Measurements from ENCODE around the gene OR5M10.

DNA sequence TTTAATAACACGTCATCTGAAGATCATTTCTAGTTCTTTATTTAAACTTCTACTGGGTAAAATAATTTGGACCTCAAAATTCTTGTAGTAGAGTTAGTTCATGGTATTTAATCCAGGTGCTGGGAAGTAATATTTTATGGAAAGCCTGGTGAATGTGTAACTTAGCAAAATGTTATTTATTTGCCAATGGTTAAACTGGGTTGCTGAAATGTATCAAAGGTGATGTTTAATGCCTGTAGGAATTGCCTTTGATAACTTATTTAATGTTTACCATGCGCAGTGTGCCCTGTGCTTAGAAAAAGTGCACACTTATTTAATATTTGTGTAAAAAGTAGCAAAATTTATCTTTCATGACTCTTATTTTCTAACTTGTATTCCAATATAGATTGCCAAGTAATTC, 45.7 kb downstream of the OR5M10 start:
- TF ChIP-seq, protein P1, sequence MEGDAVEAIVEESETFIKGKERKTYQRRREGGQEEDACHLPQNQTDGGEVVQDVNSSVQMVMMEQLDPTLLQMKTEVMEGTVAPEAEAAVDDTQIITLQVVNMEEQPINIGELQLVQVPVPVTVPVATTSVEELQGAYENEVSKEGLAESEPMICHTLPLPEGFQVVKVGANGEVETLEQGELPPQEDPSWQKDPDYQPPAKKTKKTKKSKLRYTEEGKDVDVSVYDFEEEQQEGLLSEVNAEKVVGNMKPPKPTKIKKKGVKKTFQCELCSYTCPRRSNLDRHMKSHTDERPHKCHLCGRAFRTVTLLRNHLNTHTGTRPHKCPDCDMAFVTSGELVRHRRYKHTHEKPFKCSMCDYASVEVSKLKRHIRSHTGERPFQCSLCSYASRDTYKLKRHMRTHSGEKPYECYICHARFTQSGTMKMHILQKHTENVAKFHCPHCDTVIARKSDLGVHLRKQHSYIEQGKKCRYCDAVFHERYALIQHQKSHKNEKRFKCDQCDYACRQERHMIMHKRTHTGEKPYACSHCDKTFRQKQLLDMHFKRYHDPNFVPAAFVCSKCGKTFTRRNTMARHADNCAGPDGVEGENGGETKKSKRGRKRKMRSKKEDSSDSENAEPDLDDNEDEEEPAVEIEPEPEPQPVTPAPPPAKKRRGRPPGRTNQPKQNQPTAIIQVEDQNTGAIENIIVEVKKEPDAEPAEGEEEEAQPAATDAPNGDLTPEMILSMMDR (IDR thresholded peaks at IDR 0.05) = no peak
- no peak for TF ChIP-seq POLR2A (IDR thresholded peaks at IDR 0.05)
